Measurements from ENCODE around the gene DYNC2H1. TPM values are rescaled to one million over a fixed set of nuclear protein-coding genes. Genes with fewer than 3 reads are reported as not detected.

Gene DYNC2H1
- total RNA-seq, 1 donor from 2014 or later = 18.6 TPM

DNA sequence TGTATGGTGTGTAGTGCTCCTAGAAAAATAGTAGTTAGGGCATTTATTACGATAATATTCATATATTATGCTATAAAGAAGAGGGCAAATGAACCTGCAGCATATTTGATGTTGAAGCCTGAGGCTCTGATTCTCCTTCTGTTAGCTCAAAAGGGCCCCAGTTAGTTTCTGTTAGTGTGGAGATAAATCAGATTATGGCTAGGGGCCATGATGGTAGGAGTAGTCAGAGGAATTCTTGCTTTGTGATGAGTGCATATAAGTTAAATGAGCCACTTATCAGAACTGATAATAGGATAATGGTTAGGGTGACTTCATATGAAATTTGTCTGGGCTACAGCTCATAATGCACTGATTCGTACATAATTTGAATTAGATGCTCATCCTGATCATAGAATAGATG, 298.4 kb downstream of the DYNC2H1 start:
- Mint-ChIP-seq H3K36me3 (ENCODE audit: insufficient read depth) (no peaks in the 10 kb centered on the region), H3K9me3 (ENCODE audit: low read depth) (no peaks in the 10 kb centered on the region), H3K27ac (no peak overlapping the region), H3K4me3 (ENCODE audit: low read depth) (no peak overlapping the region), H3K27me3 (no peaks in the 10 kb centered on the region), H3K4me1 (ENCODE audit: low read depth) (no peaks in the 10 kb centered on the region)
- TF ChIP-seq, protein P1, sequence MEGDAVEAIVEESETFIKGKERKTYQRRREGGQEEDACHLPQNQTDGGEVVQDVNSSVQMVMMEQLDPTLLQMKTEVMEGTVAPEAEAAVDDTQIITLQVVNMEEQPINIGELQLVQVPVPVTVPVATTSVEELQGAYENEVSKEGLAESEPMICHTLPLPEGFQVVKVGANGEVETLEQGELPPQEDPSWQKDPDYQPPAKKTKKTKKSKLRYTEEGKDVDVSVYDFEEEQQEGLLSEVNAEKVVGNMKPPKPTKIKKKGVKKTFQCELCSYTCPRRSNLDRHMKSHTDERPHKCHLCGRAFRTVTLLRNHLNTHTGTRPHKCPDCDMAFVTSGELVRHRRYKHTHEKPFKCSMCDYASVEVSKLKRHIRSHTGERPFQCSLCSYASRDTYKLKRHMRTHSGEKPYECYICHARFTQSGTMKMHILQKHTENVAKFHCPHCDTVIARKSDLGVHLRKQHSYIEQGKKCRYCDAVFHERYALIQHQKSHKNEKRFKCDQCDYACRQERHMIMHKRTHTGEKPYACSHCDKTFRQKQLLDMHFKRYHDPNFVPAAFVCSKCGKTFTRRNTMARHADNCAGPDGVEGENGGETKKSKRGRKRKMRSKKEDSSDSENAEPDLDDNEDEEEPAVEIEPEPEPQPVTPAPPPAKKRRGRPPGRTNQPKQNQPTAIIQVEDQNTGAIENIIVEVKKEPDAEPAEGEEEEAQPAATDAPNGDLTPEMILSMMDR (IDR thresholded peaks at IDR 0.05; ENCODE audit: unreplicated experiment) = no peak
- no peak for DNase-seq (ENCODE audit: low spot score, unreplicated experiment)

DNA sequence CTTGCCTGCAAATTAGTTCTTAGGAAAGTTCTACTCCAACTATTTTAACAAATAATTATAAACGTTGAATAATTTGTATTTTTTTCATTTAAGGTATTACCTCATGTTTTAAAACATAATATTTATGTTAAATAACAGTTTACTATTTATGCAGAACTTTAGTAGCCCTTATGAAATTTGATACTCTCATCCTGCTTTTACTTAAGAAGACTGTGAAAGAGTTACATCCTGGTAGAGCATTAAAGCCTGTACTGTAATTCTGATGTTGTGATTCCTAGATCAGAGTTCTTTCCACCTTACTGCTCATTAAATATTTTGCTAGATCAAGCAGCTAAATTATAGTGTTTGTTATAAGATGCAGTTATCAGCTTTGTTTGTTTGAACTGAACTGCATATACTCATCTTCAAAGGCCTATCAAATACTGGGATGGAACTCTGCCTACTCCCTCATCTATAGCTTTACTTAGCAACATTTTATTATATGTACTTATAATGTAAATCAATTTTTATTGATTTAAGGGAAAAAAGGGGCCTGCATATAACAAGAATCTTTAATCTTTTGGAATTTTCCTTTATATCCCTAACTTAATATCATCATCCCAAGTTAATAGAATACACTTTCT, 304.2 kb downstream of the DYNC2H1 start:
- no peak overlapping the region for H3K27ac Mint-ChIP-seq
- H3K4me3 Mint-ChIP-seq (ENCODE audit: low read depth) = no peak overlapping the region
- TF ChIP-seq, protein P1 (IDR thresholded peaks at IDR 0.05; ENCODE audit: unreplicated experiment) = no peak
- H3K36me3 Mint-ChIP-seq (ENCODE audit: insufficient read depth) = peaks cover under 1% of the 10 kb centered on the region
- H3K4me1 Mint-ChIP-seq (ENCODE audit: low read depth) = no peaks in the 10 kb centered on the region
- no peaks in the 10 kb centered on the region for H3K27me3 Mint-ChIP-seq
- H3K9me3 Mint-ChIP-seq (ENCODE audit: low read depth) = no peaks in the 10 kb centered on the region
- DNase-seq (ENCODE audit: low spot score, unreplicated experiment) = no peak

DNA sequence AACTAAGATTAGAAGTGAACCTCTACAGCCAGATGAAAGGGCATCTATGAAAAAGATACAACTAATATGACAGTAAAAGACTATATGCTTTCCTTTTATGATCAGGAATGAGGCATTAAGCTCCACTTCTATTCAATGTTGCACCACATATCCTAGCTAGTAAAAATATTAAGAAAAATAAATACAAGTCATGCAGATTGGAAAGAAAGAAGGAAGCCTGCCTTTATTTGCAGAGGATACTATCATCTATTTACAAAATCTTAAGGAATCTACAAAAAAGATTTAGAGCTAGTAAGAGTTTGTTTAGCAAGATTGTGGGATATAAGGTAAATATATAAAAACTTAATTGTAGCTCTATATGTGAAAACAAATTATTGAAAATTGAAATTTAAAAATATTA, 308.8 kb downstream of the DYNC2H1 start:
- no peaks in the 10 kb centered on the region for H3K27me3 Mint-ChIP-seq
- no peak overlapping the region for H3K27ac Mint-ChIP-seq
- TF ChIP-seq, protein P1 (IDR thresholded peaks at IDR 0.05; ENCODE audit: unreplicated experiment) = no peak
- no peak for DNase-seq (ENCODE audit: low spot score, unreplicated experiment)
- no peak overlapping the region for H3K4me3 Mint-ChIP-seq (ENCODE audit: low read depth)
- H3K36me3 Mint-ChIP-seq (ENCODE audit: insufficient read depth) = peaks cover 2% of the 10 kb centered on the region
- no peaks in the 10 kb centered on the region for H3K4me1 Mint-ChIP-seq (ENCODE audit: low read depth)
- peaks cover 10% of the 10 kb centered on the region for H3K9me3 Mint-ChIP-seq (ENCODE audit: low read depth)

DNA sequence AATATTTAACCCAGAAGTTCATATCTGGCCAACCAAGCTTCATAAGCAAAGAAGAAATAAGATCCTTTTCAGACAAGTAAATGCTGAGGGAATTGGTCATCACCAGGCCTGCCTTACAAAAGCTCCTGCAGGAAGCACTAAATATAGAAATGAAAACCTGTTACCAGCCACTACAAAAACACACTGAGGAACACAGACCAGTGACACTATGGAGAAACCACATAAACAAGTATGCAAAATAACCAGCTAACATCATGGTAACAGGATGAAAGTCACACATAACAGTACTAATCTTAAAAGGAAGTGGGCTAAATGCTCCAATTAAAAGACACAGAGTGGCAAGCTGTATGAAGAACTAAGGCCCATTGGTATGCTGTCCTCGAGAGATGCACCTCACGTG, 311.4 kb downstream of the DYNC2H1 start:
- H3K27ac Mint-ChIP-seq = no peak overlapping the region
- H3K9me3 Mint-ChIP-seq (ENCODE audit: low read depth) = peaks cover 10% of the 10 kb centered on the region
- H3K4me3 Mint-ChIP-seq (ENCODE audit: low read depth) = no peak overlapping the region

DNA sequence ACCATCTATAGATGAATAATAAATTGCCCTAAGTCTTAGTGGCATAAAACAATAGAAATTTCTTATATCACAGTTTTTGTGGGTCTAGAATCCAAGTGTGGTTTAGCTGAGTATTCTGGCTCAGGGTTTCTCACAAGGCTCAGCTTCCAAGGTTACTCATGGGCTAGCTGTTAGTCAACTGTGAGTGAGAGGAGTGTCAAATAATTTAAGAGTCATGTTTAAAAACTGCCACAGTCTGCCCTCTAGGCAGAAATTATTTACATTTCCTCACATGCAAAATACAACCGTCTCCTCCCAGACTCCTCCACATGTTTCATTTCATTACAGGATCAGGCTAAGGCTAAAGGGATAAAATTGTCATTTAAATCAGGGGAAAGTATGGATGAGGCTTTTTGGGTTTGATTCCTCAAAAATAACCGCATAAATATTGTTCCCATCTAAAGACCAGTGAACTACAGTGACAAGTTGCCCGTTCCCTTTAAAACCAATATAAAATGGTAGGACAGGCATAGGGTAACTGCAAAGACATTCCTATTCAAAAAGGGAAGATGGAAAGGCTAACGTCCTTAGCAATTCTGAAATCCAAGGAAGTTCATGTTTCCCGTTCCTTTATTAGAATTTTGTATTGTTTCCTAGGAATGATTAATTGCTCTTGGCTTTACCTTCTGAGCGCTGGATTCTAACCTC, 324.3 kb downstream of the DYNC2H1 start:
- no peaks in the 10 kb centered on the region for H3K4me1 Mint-ChIP-seq (ENCODE audit: low read depth)
- no peaks in the 10 kb centered on the region for H3K9me3 Mint-ChIP-seq (ENCODE audit: low read depth)
- H3K27ac Mint-ChIP-seq = no peak overlapping the region
- no peak for DNase-seq (ENCODE audit: low spot score, unreplicated experiment)
- no peaks in the 10 kb centered on the region for H3K36me3 Mint-ChIP-seq (ENCODE audit: insufficient read depth)
- H3K4me3 Mint-ChIP-seq (ENCODE audit: low read depth) = no peak overlapping the region
- no peaks in the 10 kb centered on the region for H3K27me3 Mint-ChIP-seq
- TF ChIP-seq, protein P1 (IDR thresholded peaks at IDR 0.05; ENCODE audit: unreplicated experiment) = no peak

More for the DNA sequence above, 311.4 kb downstream of the DYNC2H1 start:
- Mint-ChIP-seq H3K4me1 (ENCODE audit: low read depth) (no peaks in the 10 kb centered on the region), H3K27me3 (no peaks in the 10 kb centered on the region), H3K36me3 (ENCODE audit: insufficient read depth) (peaks cover 2% of the 10 kb centered on the region)
- TF ChIP-seq, protein P1 (IDR thresholded peaks at IDR 0.05; ENCODE audit: unreplicated experiment) = no peak
- no peak for DNase-seq (ENCODE audit: low spot score, unreplicated experiment)

Measured in progenitor cell of endocrine pancreas (in vitro differentiated cells).